Caco-2 (cell line): ENCODE measurements around the gene TBK1. TPM values are rescaled to one million over a fixed set of nuclear protein-coding genes. Genes with fewer than 3 reads are reported as not detected.
"Not testable (repeated sequence)": the region's sequence is repeated elsewhere in the genome, so short reads cannot be mapped to it uniquely, and the experiment has no call there.

Experiments
- BruUV-seq: library from RNA; stranded (reverse); fragments of 400-500 nt; replicated peaks from 2 replicates; lab custom pipeline; 2021; lab: Mats Ljungman, UMichigan
- CTCF ChIA-PET: fragments of 300-600 bp; sonication (Branson Sonifier 250); formaldehyde crosslinking; loops from one replicate; lab custom pipeline; 2022; ENCODE audit warnings: antibody characterized with exemption; lab: Charles Lee
- POLR2A ChIA-PET: fragments of 300-600 bp; sonication (Branson Sonifier 250); formaldehyde crosslinking; loops from one replicate; lab custom pipeline; 2022; ENCODE audit warnings: antibody characterized with exemption; lab: Charles Lee
- DNase-seq, 2 experiments: peaks; one replicate each; pipeline versions ENCODE4 v3.0.0 to v3.0.0-alpha.2; 2020 to 2022
- H3K27me3 ChIP-seq: replicated peaks from 2 replicates; pipeline ENCODE4 v1.6.0; 2011; ENCODE audit warnings: low read length; ENCODE audit not compliant: control insufficient read depth, insufficient read depth
- H3K36me3 ChIP-seq: 2 replicates; pipeline ENCODE4 v1.5.1; 2011; ENCODE audit warnings: low read length; ENCODE audit not compliant: control insufficient read depth, insufficient read depth
- H3K4me1 ChIP-seq: fragments of 250-450 bp; sonication (Bioruptor Pico); 2 replicates; pipeline ENCODE4 v1.5.1; 2020; ENCODE audit warnings: mild to moderate bottlenecking
- H3K4me3 ChIP-seq: 2 replicates; pipeline ENCODE4 v1.5.1; 2011; ENCODE audit warnings: low read depth, mild to moderate bottlenecking, control low read depth, low read length
- H3K9me3 ChIP-seq: fragments of 250-450 bp; sonication (Bioruptor Pico); 2 replicates; pipeline ENCODE4 v1.5.1; 2020; ENCODE audit warnings: mild to moderate bottlenecking, moderate library complexity
- H3K27ac Mint-ChIP-seq: one replicate; pipeline ENCODE4 v1.8.0; 2022; ENCODE audit warnings: mixed read lengths; ENCODE audit not compliant: unreplicated experiment
- H3K27me3 Mint-ChIP-seq: one replicate; pipeline ENCODE4 v1.8.0; 2022; ENCODE audit warnings: mixed read lengths; ENCODE audit not compliant: insufficient read depth, unreplicated experiment
- H3K36me3 Mint-ChIP-seq: one replicate; pipeline ENCODE4 v1.8.0; 2022; ENCODE audit warnings: mild to moderate bottlenecking, mixed read lengths; ENCODE audit not compliant: insufficient read depth, unreplicated experiment
- H3K4me1 Mint-ChIP-seq: one replicate; pipeline ENCODE4 v1.8.0; 2022; ENCODE audit warnings: low read depth, mixed read lengths; ENCODE audit not compliant: unreplicated experiment
- H3K4me3 Mint-ChIP-seq: one replicate; pipeline ENCODE4 v1.8.0; 2022; ENCODE audit warnings: mild to moderate bottlenecking, moderate library complexity, mixed read lengths; ENCODE audit not compliant: unreplicated experiment
- H3K9me3 Mint-ChIP-seq: one replicate; pipeline ENCODE4 v1.8.0; 2022; ENCODE audit warnings: mixed read lengths; ENCODE audit not compliant: unreplicated experiment
- intact Hi-C: fragments of 100-400 bp; cut with micrococcal nuclease; formaldehyde crosslinking; loops from one replicate; pipeline ENCODE4 v1.10.0; 2022; ENCODE audit not compliant: unreplicated experiment
- total RNA-seq: library from RNA; stranded (reverse); gene quantifications from 2 replicates; pipeline ENCODE4 v1.2.3, GENCODE V29; 2022
- TF ChIP-seq, protein P1 (sequence below), 2 experiments: fragments of 200-600 bp in 1 of 2; IDR thresholded peaks; 1 replicate in 1 of 2; 2 replicates in 1 of 2; pipeline versions ENCODE4 v1.5.1 to v1.8.0; 2011 to 2022; ENCODE audit warnings: antibody characterized with exemption in 1 of 2, control low read depth in 1 of 2, inconsistent platforms in 1 of 2, low read depth in 1 of 2, low read length in 1 of 2, mild to moderate bottlenecking in 1 of 2, moderate library complexity in 1 of 2; ENCODE audit not compliant: insufficient read depth in 1 of 2, severe bottlenecking in 1 of 2, unreplicated experiment in 1 of 2

The TBK1 gene
- total RNA-seq, 1 experiment from 2014 or later: 21.6 TPM

DNA sequence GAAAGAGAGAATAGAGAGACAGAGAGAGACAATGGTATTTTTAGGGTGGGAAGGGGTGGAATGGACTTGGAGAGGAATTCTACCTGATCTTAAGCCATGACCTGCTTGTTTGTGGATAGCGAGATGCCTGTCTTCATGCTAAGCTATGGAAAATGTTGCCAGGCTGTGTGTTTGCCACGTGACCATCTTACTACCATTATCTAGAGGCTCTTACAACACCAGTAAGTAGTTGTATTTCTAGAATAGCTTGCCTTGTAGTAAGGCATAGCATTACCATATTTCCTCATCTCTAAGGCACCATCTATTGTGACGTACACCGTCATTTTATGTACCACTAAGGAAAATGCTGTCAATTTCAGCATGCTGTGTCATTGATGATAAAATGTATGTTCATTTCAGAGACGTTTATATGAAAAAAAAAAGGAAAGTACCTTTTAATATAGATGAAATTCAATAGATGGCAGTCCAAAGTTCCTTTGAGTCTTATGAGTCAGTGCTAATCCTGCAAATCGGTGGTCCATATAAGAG lies 82.8 kb downstream of the TBK1 start:
- no peak overlapping the region for H3K27ac Mint-ChIP-seq
- CTCF ChIA-PET: interaction anchor here (0.6 kb wide), 1 partner anchor 1206 kb away, joined by 3 read pairs; no protein-coding TSS in a partner anchor

DNA sequence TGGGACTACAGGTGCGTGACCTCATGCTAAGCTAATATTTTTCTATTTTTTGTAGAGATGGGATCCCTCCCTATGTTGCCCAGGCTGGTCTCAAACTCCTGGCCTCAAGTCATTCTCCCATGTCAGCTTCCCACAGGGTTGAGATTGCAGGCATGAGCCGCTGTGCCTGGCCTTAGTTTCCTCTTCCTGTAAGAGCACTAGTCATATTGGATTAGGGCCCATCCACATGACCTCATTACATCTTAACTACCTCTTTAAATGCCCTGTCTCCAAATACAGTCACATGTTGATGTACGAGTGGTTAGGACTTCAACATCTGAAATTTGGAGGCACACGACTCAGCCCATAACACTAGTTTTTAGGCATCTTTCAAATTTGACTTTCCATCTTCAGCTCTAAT lies 86.2 kb downstream of the TBK1 start:
- Mint-ChIP-seq H3K27ac (no peak overlapping the region), H3K4me1 (no peaks in the 10 kb centered on the region), H3K4me3 (no peak overlapping the region), H3K36me3 (no peaks in the 10 kb centered on the region), H3K27me3 (no peaks in the 10 kb centered on the region), H3K9me3 (no peaks in the 10 kb centered on the region)
- no peaks in the 10 kb centered on the region for H3K9me3 ChIP-seq
- ChIA-PET CTCF (interaction anchor here (0.6 kb wide), 1 partner anchor 17 kb away, joined by 5 read pairs; no protein-coding TSS in a partner anchor), POLR2A (interaction anchor here (0.5 kb wide), 1 partner anchor 12 kb away, joined by 3 read pairs; no protein-coding TSS in a partner anchor)
- no peaks in the 10 kb centered on the region for H3K36me3 ChIP-seq
- H3K27me3 ChIP-seq: no peaks in the 10 kb centered on the region
- DNase-seq: no peak
- H3K4me3 ChIP-seq: no peak overlapping the region
- no TSS peak for BruUV-seq
- intact Hi-C loops: no loop called here
- H3K4me1 ChIP-seq: no peaks in the 10 kb centered on the region
- TF ChIP-seq, protein P1, sequence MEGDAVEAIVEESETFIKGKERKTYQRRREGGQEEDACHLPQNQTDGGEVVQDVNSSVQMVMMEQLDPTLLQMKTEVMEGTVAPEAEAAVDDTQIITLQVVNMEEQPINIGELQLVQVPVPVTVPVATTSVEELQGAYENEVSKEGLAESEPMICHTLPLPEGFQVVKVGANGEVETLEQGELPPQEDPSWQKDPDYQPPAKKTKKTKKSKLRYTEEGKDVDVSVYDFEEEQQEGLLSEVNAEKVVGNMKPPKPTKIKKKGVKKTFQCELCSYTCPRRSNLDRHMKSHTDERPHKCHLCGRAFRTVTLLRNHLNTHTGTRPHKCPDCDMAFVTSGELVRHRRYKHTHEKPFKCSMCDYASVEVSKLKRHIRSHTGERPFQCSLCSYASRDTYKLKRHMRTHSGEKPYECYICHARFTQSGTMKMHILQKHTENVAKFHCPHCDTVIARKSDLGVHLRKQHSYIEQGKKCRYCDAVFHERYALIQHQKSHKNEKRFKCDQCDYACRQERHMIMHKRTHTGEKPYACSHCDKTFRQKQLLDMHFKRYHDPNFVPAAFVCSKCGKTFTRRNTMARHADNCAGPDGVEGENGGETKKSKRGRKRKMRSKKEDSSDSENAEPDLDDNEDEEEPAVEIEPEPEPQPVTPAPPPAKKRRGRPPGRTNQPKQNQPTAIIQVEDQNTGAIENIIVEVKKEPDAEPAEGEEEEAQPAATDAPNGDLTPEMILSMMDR (IDR thresholded peaks at IDR 0.05; ENCODE audit: insufficient read depth in 1 of 2, low read depth in 1 of 2, low read length in 1 of 2, severe bottlenecking in 1 of 2, unreplicated experiment in 1 of 2): no peak

More for the DNA sequence above, 82.8 kb downstream of the TBK1 start:
- no peaks in the 10 kb centered on the region for H3K27me3 ChIP-seq
- POLR2A ChIA-PET: no interaction called here
- DNase-seq: no peak
- intact Hi-C loops: no loop called here
- no TSS peak for BruUV-seq
- no peaks in the 10 kb centered on the region for H3K4me1 ChIP-seq
- H3K27me3 Mint-ChIP-seq: no peaks in the 10 kb centered on the region
- H3K9me3 ChIP-seq: no peaks in the 10 kb centered on the region
- H3K4me3 Mint-ChIP-seq: no peak overlapping the region
- no peak overlapping the region for H3K4me3 ChIP-seq
- H3K36me3 Mint-ChIP-seq: no peaks in the 10 kb centered on the region
- TF ChIP-seq, protein P1 (IDR thresholded peaks at IDR 0.05; ENCODE audit: insufficient read depth in 1 of 2, low read depth in 1 of 2, low read length in 1 of 2, severe bottlenecking in 1 of 2, unreplicated experiment in 1 of 2): no peak
- H3K9me3 Mint-ChIP-seq: no peaks in the 10 kb centered on the region
- no peaks in the 10 kb centered on the region for H3K4me1 Mint-ChIP-seq
- no peaks in the 10 kb centered on the region for H3K36me3 ChIP-seq

DNA sequence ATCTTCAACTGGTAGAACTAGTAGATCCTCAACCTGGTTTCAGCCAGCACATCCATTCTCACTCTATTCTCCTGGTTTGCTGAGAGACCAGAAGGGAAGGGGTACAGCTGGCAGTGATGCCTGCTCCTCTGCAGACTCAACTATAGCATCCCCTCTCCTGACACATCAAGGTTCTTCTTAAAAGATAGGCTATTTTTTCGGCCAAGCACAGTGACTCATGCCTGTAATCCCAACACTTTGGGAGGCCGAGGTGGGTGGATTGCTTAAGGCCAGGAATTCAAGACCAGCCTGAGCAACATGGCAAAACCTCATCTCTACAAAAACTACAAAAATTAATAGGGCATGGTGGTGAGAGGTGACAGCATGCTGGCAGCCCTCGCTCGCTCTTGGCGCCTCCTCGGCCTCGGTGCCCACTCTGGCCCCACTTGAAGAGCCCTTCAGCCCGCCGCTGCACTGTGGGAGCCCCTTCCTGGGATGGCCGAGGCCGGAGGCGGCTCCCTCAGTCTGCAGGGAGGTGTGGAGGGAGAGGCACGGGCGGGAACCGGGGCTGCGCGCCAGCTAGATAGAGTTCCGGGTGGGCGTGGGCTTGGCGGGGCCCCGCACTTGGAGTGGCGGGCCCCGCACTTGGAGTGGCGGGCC lies 90.6 kb downstream of the TBK1 start:
- BruUV-seq, H3K4me3 ChIP-seq, H3K4me1 ChIP-seq, H3K36me3 ChIP-seq, DNase-seq, H3K27me3 Mint-ChIP-seq, H3K4me3 Mint-ChIP-seq, intact Hi-C loops, CTCF ChIA-PET, H3K9me3 Mint-ChIP-seq, POLR2A ChIA-PET, H3K9me3 ChIP-seq, H3K4me1 Mint-ChIP-seq, H3K36me3 Mint-ChIP-seq, H3K27ac Mint-ChIP-seq, H3K27me3 ChIP-seq: not testable (repeated sequence)
